AG04450 (cell line): ENCODE results near the gene ZSCAN5A. TPM values are rescaled to one million over a fixed set of nuclear protein-coding genes. Genes with fewer than 3 reads are reported as not detected.

Experiments
- CTCF ChIA-PET: fragments of 300-600, 350-600 bp; formaldehyde crosslinking; extraction: SDS; loops from one replicate; lab custom pipeline; 2022; ENCODE audit warnings: antibody characterized with exemption, inconsistent platforms; lab: Charles Lee
- POLR2A ChIA-PET: fragments of 350-600 bp; formaldehyde crosslinking; extraction: SDS; loops from one replicate; lab custom pipeline; 2021; ENCODE audit warnings: antibody characterized with exemption, inconsistent platforms; lab: Yijun Ruan, JAX
- DNase-seq: peaks from one replicate; pipeline ENCODE4 v3.0.0-alpha.2; 2011; ENCODE audit warnings: low read depth, low spot score
- H3K27ac ChIP-seq: one replicate; pipeline ENCODE4 v1.5.1; 2012; ENCODE audit warnings: low read depth, low read length, control low read depth
- H3K27me3 ChIP-seq: one replicate; pipeline ENCODE4 v1.6.0; 2012; ENCODE audit warnings: low read length; ENCODE audit not compliant: control insufficient read depth, insufficient read depth
- H3K4me3 ChIP-seq: 2 replicates; pipeline ENCODE4 v1.5.1; 2011; ENCODE audit warnings: mild to moderate bottlenecking, low read depth, low read length, control low read depth
- H3K9me3 ChIP-seq: 2 replicates; pipeline ENCODE4 v1.5.1; 2012; ENCODE audit warnings: low read length; ENCODE audit not compliant: control insufficient read depth, insufficient read depth
- CTCF ChIP-seq: IDR thresholded peaks from 2 replicates; pipeline ENCODE4 v1.5.1; 2011; ENCODE audit warnings: low read depth, low read length, control low read depth, inconsistent platforms
- polyA plus RNA-seq: library from polyadenylated mRNA; depleted of rRNA; stranded (reverse); fragments of >200 nt; gene quantifications from 2 replicates; pipeline ENCODE4 v1.2.3, GENCODE V29; 2011

ZSCAN5A gene
- polyA plus RNA-seq, 1 experiment = 3.7 TPM

DNA sequence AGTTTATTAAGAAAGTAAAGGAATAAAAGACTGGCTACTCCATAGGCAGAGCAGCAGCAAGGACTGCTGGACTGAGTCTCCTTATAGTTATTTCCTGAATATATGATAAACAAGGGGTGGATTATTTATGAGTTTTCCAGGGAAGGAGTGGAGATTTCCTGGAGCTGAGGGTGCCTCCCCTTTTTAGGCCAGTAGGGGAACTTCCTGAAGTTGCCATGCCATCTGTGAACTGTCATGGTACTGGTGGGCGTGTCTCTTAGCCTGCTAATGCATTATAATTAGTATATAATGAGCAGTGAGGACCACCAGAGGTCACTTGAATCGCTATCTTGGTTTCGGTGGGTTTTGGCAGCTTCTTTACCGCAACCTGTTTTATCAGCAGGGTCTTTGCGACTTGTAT lies 13.5 kb downstream of the ZSCAN5A start:
- ChIA-PET CTCF (interaction anchor here (1.2 to 1.3 kb wide), 2 partner anchors 32 to 49 kb away, joined by 3 read pairs; no protein-coding TSS in a partner anchor), POLR2A (no interaction called here)
- no peak overlapping the region for H3K4me3 ChIP-seq
- TF ChIP-seq CTCF = no peak
- no peak overlapping the region for H3K27ac ChIP-seq
- DNase-seq = no peak
- H3K27me3 ChIP-seq = no peaks in the 10 kb centered on the region
- H3K9me3 ChIP-seq = no peaks in the 10 kb centered on the region

GRCh38 chr19:56299688-56300087 lies 15.0 kb downstream of the ZSCAN5A start:
- H3K27ac ChIP-seq = no peak overlapping the region
- POLR2A ChIA-PET = no interaction called here
- no peaks in the 10 kb centered on the region for H3K27me3 ChIP-seq
- H3K4me3 ChIP-seq = no peak overlapping the region
- no peaks in the 10 kb centered on the region for H3K9me3 ChIP-seq
- DNase-seq = no peak
- TF ChIP-seq CTCF = no peak
- CTCF ChIA-PET = interaction anchor here (1.0 to 3.1 kb wide), 4 partner anchors 10 to 233 kb away, joined by 3 to 16 read pairs (median 8); no protein-coding TSS in a partner anchor

DNA sequence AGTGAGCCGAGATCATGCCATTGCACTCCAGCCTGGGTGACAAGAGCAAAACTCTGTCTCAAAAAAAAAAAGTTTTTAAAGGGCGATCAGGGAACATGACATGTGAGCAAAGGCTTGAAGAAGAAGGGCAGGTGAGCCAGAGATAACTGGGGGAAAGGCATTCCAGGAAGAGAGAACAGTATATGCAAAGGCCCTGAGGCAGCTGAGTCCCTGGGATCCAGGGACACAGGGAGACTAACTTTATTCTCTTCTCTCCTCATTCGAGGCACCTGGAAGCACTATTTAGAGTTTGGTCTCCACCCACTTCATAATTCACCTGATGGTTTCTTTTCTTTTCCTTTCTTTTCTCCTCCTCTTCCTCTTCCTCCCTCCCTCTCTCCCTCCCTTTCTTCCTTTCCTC lies 17.6 kb downstream of the ZSCAN5A start:
- H3K27me3 ChIP-seq = no peaks in the 10 kb centered on the region
- H3K4me3 ChIP-seq = no peak overlapping the region
- no peak for TF ChIP-seq CTCF
- CTCF ChIA-PET = interaction anchor here (1.1 kb wide), 1 partner anchor 44 kb away, joined by 3 read pairs; no protein-coding TSS in a partner anchor
- POLR2A ChIA-PET = no interaction called here
- no peak for DNase-seq
- no peak overlapping the region for H3K27ac ChIP-seq
- no peaks in the 10 kb centered on the region for H3K9me3 ChIP-seq

- no peaks in the 10 kb centered on the region for H3K27me3 ChIP-seq
- no peaks in the 10 kb centered on the region for H3K9me3 ChIP-seq
- no peak overlapping the region for H3K27ac ChIP-seq
- no peak for DNase-seq
- ChIA-PET POLR2A (no interaction called here), CTCF (interaction anchor here (0.8 kb wide), 1 partner anchor 14 kb away, joined by 3 read pairs; no protein-coding TSS in a partner anchor)
- no peak overlapping the region for H3K4me3 ChIP-seq
- TF ChIP-seq CTCF = no peak
Observed at GRCh38 chr19:56295531-56296455, 18.8 kb downstream of the ZSCAN5A start.

DNA sequence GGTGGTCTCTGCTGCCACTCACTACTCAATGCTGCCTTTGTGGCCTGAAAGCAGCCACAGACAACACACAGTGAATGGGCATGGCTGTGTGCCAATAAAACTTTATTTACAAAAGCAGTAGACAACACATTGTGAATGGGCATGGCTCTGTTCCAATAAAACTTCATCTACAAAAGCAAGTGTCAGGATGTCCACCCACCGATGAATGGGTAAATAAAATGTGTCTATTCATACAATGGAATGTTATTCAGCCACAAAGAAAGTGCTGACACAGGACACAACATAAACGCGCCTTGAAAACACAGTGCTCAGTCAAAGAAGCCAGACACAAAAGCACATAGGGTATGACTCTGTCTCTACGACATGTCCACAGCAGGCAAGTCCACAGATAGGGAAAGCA lies 20.1 kb downstream of the ZSCAN5A start:
- Histone ChIP-seq H3K4me3 (no peak overlapping the region), H3K27ac (no peak overlapping the region), H3K9me3 (no peaks in the 10 kb centered on the region), H3K27me3 (no peaks in the 10 kb centered on the region)
- ChIA-PET POLR2A (no interaction called here), CTCF (no interaction called here)
- TF ChIP-seq CTCF = no peak
- DNase-seq = no peak
